ENCODE data around the gene SNUPN.
A peak's percentile ranks its signal among the peaks of the same experiment; 100 is the strongest.
"Not testable (repeated sequence)": the region's sequence is repeated elsewhere in the genome, so short reads cannot be mapped to it uniquely, and the experiment has no call there.

Gene SNUPN

DNA sequence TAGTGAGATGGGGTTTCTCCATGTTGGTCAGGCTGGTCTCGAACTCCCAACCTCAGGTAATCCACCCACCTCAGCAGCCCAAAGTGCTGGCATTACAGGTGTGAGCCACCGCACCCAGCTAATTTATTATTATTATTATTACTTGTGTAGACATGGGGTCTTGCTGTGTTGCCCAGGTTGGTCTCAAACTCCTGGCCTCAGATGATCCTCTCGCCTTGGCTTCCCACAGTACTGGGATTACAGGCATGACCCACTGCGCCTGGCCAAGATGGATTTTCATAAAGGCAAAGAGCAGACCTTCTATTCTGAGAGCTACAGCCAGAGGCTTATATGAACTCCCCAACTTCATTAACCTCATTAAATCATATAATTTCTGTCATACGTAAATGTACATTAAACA, 63.6 kb downstream of the SNUPN start:
- H3K4me3 ChIP-seq (replicated peaks; ENCODE audit: low read depth, low read length), result no peak overlapping the region
- TF ChIP-seq, protein P1, sequence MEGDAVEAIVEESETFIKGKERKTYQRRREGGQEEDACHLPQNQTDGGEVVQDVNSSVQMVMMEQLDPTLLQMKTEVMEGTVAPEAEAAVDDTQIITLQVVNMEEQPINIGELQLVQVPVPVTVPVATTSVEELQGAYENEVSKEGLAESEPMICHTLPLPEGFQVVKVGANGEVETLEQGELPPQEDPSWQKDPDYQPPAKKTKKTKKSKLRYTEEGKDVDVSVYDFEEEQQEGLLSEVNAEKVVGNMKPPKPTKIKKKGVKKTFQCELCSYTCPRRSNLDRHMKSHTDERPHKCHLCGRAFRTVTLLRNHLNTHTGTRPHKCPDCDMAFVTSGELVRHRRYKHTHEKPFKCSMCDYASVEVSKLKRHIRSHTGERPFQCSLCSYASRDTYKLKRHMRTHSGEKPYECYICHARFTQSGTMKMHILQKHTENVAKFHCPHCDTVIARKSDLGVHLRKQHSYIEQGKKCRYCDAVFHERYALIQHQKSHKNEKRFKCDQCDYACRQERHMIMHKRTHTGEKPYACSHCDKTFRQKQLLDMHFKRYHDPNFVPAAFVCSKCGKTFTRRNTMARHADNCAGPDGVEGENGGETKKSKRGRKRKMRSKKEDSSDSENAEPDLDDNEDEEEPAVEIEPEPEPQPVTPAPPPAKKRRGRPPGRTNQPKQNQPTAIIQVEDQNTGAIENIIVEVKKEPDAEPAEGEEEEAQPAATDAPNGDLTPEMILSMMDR (IDR thresholded peaks at IDR 0.05; ENCODE audit: low read length, missing control alignments), result no peak
- DNase-seq (ENCODE audit: low read depth), result no peak

DNA sequence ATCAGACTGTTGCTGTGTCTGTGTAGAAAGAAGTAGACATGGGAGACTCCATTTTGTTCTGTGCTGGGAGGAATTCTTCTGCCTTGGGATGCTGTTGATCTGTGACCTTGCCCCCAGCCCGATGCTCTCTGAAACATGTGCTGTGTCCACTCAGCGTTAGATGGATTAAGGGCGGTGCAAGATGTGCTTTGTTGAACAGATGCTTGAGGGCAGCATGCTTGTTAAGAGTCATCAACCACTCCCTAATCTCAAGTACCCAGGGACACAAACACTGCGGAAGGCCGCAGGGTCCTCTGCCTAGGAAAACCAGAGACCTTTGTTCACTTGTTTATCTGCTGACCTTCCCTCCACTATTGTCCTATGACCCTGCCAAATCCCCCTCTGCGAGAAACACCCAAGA, 66.2 kb downstream of the SNUPN start:
- H3K4me3 ChIP-seq (replicated peaks; ENCODE audit: low read depth, low read length); DNase-seq (ENCODE audit: low read depth): not testable (repeated sequence)

DNA sequence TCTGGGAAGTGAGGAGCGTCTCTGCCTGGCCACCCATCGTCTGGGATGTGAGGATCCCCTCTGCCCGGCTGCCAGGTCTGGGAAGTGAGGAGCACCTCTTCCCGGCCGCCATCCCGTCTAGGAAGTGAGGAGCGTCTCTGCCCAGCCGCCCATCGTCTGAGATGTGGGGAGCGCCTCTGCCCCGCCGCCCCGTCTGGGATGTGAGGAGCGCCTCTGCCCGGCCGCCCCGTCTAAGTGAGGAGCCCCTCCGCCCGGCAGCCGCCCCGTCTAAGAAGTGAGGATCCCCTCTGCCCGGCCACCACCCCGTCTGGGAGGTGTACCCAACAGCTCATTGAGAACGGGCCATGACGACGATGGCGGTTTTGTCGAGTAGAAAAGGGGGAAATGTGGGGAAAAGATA, 66.6 kb downstream of the SNUPN start:
- DNase-seq (ENCODE audit: low read depth); H3K4me3 ChIP-seq (replicated peaks; ENCODE audit: low read depth, low read length): not testable (repeated sequence)

DNA sequence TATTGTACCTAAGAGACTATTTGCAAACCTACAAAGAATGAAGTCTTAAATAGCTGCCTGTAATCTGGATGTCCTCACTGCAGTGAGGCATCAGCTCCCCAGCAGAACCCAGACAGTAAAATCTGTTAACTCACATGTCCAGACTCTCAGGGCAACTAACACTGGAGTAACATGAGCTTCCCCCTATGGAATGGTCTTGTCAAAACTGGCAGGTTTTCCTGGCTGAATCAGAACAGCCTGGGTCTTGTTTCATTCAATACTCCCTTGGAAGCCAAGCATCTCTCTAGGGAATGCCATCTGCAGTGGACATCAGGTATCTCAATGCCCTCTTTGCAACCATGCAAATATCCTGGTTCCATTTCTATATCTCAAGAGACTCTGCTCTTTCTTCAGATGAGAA, 70.8 kb downstream of the SNUPN start:
- H3K4me3 ChIP-seq (replicated peaks; ENCODE audit: low read depth, low read length), result no peak overlapping the region
- TF ChIP-seq, protein P1 (IDR thresholded peaks at IDR 0.05; ENCODE audit: low read length, missing control alignments), result no peak
- peak; percentile 42 for DNase-seq (ENCODE audit: low read depth)

DNA sequence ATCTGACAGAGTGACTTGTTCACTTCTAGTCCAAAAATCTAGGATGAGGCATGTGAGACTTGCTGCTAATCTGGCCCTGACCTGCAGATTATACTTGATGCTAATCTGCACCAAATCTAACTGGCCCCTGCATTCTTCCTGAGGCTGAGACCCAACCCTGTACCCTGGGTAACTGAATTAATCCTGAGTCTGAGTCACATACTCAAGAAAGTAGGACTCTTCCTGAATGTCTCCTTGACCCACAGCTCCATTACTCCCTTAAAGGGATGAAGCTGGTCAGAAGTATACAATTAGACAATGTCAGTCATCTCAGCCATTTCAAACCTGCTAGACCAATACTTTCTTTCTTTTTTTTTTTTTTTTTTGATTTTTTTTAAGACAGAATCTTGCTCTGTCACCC, 71.9 kb downstream of the SNUPN start:
- no peak overlapping the region for H3K4me3 ChIP-seq (replicated peaks; ENCODE audit: low read depth, low read length)
- TF ChIP-seq, protein P1 (IDR thresholded peaks at IDR 0.05; ENCODE audit: low read length, missing control alignments), result no peak
- no peak for DNase-seq (ENCODE audit: low read depth)

DNA sequence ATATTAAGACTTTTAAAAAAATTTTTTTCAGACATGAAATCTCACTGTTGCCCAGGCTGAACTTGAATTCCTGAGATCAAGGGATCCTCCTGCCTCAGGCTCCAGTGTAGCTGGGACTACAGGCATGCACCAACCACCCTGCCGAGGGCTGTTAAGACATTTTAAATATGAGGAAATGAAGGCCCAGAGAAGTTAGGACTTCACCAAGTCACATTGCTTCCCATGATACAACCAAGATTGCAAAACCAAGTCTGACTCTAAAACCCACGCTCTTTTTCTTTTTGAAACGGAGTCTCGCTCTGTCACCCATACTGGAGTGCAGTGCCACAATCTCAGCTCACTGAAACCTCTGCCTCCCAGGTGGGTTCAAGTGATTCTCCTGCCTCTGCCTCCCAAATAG, 74.4 kb downstream of the SNUPN start:
- TF ChIP-seq, protein P1 (IDR thresholded peaks at IDR 0.05; ENCODE audit: low read length, missing control alignments), result no peak
- no peak for DNase-seq (ENCODE audit: low read depth)
- no peak overlapping the region for H3K4me3 ChIP-seq (replicated peaks; ENCODE audit: low read depth, low read length)

Measured in fibroblast of pulmonary artery (primary cell).